Hepatocyte (in vitro differentiated cells): Measurements from ENCODE around the gene VPS18. TPM values are rescaled to one million over a fixed set of nuclear protein-coding genes. Genes with fewer than 3 reads are reported as not detected.
A peak's percentile ranks its signal among the peaks of the same experiment; 100 is the strongest.

ENCODE experiments used
- DNase-seq: peaks from one replicate; pipeline ENCODE4 v3.0.0-alpha.2; 2016; ENCODE audit warnings: low spot score
- H2AFZ ChIP-seq: fragments of 200-600 bp; sonication (generic); 2 replicates; pipeline ENCODE4 v1.6.0; 2016; ENCODE audit warnings: antibody characterized with exemption, mild to moderate bottlenecking
- H3K27ac ChIP-seq: fragments of 200-600 bp; sonication (generic); 2 replicates; pipeline ENCODE4 v1.5.1; 2016; ENCODE audit warnings: mild to moderate bottlenecking
- H3K27me3 ChIP-seq: fragments of 200-600 bp; sonication (generic); 2 replicates; pipeline ENCODE4 v1.6.1; 2016
- H3K36me3 ChIP-seq: fragments of 200-600 bp; sonication (generic); replicated peaks from 2 replicates; pipeline ENCODE4 v1.5.1; 2016; ENCODE audit warnings: low read depth; ENCODE audit not compliant: insufficient read depth
- H3K4me1 ChIP-seq: fragments of 200-600 bp; sonication (generic); 2 replicates; pipeline ENCODE4 v1.5.1; 2016; ENCODE audit warnings: mild to moderate bottlenecking, moderate library complexity; ENCODE audit not compliant: insufficient read depth
- H3K4me2 ChIP-seq: fragments of 200-600 bp; sonication (generic); 2 replicates; pipeline ENCODE4 v1.6.0; 2016
- H3K4me3 ChIP-seq: fragments of 200-600 bp; sonication (generic); 2 replicates; pipeline ENCODE4 v1.5.1; 2016; ENCODE audit warnings: mild to moderate bottlenecking
- H3K79me2 ChIP-seq: fragments of 200-600 bp; sonication (generic); 2 replicates; pipeline ENCODE4 v1.6.0; 2017; ENCODE audit warnings: mild to moderate bottlenecking
- H3K9me2 ChIP-seq: fragments of 200-600 bp; sonication (generic); replicated peaks from 2 replicates; pipeline ENCODE4 v1.6.0; 2017; ENCODE audit warnings: mild to moderate bottlenecking; ENCODE audit not compliant: insufficient read depth
- H3K9me3 ChIP-seq: fragments of 200-600 bp; sonication (generic); 2 replicates; pipeline ENCODE4 v1.5.1; 2016; ENCODE audit warnings: low read depth, mild to moderate bottlenecking
- H4K20me1 ChIP-seq: fragments of 200-600 bp; sonication (generic); 2 replicates; pipeline ENCODE4 v1.6.0; 2016; ENCODE audit warnings: mild to moderate bottlenecking; ENCODE audit not compliant: insufficient read depth, poor library complexity, severe bottlenecking
- EZH2 ChIP-seq: fragments of 200-600 bp; sonication (generic); IDR thresholded peaks from 2 replicates; pipeline ENCODE4 v1.6.1; 2016; ENCODE audit warnings: antibody characterized with exemption, mild to moderate bottlenecking, borderline replicate concordance
- EZH2phosphoT487 ChIP-seq: fragments of 200-600 bp; sonication (generic); IDR thresholded peaks from one replicate; pipeline ENCODE4 v1.6.1; 2018; ENCODE audit warnings: antibody characterized with exemption, mild to moderate bottlenecking, low read depth, moderate library complexity; ENCODE audit not compliant: unreplicated experiment, severe bottlenecking
- WGBS: methylation state at CpG from one replicate; pipeline ENCODE4 v1.1.6; 2016; ENCODE audit warnings: low lambda C conversion rate; ENCODE audit errors: missing lambda C conversion rate; 5-methylcytosine and 5-hydroxymethylcytosine counted together
- polyA plus RNA-seq: library from polyadenylated mRNA; unstranded; fragments of >200 nt; fragmentation: Nextera tagmentation; extraction: Ambion mirVana; gene quantifications from 2 replicates; pipeline ENCODE4 v1.2.1, GENCODE V29; 2016
- total RNA-seq: library from RNA; depleted of rRNA; stranded (reverse); fragments of >200 nt; gene quantifications from 2 replicates; pipeline ENCODE4 v1.2.3, GENCODE V29; 2014
- TF ChIP-seq, protein P1 (sequence below): fragments of 200-600 bp; sonication (generic); IDR thresholded peaks from 2 replicates; pipeline ENCODE4 v1.5.1; 2016; ENCODE audit warnings: antibody characterized with exemption, mild to moderate bottlenecking; ENCODE audit not compliant: poor library complexity

VPS18 gene
- total and polyA plus RNA-seq, 2 experiments from 2014 or later, result 38.3 to 40.3 TPM

DNA sequence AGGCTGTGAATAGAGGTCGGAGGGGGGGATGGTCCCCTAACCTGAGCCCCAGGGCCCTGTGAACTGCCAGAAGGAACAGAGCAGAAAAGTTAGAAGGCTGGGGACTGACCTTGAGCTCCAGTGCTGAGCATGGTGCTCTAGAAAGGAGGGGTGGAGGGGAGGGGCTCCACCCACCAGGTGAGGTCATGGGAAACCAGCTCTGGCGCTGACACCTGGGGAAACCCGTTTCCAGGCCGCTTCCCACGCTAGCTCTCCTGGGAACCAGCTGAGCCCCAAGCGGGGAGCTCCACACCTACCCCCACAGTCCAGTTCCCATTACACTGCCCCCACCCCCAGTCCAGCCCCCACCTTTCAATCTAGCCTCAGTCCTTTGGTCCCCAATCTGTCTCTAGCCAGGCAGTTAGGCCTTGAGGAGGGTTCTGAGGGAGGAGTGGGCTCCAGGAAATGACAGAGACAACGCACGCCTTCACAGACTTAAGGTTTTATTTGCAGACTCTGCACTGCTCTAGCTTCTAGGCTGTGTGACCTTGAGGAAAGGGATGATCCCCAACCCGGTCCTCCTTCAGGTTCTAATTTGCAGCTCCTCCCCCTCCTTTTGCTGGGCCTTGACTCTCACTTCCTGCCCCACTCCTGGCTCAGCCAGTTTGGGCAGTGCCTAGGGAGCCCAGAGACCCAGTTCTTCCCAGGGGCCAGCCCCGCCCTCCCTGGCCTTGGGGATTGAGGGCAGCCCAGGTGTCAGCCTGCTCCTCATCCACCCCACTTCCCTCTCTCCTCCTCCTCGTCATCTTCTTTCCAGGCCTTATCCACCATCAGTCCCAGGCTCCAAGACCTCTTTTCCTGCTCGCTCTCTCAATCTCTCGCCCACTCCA lies 22.3 kb upstream of the VPS18 start:
- Histone ChIP-seq H3K4me1 (no peaks in the 10 kb centered on the region), H2AFZ (no peak overlapping the region), H3K27ac (peak overlapping the region; percentile 88), H3K27me3 (no peaks in the 10 kb centered on the region), H3K36me3 (no peaks in the 10 kb centered on the region), H4K20me1 (no peaks in the 10 kb centered on the region), H3K9me2 (no peaks in the 10 kb centered on the region), H3K79me2 (no peaks in the 10 kb centered on the region), H3K4me2 (no peak overlapping the region), H3K9me3 (no peaks in the 10 kb centered on the region), H3K4me3 (no peak overlapping the region)
- TF ChIP-seq EZH2phosphoT487, result no peak
- no peak for TF ChIP-seq EZH2
- TF ChIP-seq, protein P1, sequence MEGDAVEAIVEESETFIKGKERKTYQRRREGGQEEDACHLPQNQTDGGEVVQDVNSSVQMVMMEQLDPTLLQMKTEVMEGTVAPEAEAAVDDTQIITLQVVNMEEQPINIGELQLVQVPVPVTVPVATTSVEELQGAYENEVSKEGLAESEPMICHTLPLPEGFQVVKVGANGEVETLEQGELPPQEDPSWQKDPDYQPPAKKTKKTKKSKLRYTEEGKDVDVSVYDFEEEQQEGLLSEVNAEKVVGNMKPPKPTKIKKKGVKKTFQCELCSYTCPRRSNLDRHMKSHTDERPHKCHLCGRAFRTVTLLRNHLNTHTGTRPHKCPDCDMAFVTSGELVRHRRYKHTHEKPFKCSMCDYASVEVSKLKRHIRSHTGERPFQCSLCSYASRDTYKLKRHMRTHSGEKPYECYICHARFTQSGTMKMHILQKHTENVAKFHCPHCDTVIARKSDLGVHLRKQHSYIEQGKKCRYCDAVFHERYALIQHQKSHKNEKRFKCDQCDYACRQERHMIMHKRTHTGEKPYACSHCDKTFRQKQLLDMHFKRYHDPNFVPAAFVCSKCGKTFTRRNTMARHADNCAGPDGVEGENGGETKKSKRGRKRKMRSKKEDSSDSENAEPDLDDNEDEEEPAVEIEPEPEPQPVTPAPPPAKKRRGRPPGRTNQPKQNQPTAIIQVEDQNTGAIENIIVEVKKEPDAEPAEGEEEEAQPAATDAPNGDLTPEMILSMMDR, result no peak
- WGBS, result 72% methylated on average over 10 of the region's 13 CpGs
- DNase-seq, result peak; percentile 83

DNA sequence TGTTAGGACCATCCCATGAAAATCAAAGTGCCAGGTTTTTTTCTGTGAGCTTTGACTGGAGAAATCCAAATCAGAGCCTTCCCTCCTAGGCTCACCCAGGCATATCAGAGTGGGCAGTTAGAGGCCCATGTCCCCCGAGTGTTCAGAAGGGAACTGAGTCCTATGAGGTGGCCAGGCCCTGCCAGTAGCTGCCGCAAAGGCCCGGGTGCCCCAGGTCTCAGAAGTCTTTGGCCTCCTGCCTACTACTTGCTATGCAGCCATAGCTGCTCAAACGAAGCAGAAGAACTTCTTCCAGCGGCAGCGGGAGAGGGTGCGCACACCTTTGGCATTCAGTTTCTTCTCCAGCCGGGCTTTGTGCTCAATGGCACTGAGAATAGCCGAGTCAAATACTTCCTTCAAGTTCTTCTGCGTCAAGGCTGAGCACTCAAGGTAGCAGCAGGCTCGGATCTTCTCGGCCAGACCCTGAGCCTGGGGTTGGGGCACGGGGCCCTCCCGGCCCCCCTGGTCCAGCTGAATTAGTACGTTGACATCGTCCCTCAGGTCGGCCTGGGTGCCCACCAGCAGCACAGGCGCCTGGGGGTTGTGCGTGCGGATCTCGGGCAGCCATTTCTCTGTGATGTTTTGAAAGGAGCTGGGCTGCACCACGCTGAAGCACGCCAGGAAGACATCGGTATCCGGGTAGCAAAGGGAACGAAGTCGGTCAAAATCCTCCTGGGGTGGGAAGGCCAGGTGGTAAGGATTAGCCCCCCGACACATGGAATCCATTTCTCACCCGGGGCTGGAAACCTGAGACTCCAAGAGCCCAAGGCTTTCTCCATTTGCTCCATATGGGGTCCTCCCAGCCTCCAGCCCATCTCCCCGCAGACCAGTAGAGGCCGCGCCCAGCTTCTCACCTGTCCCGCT lies 21.2 kb upstream of the VPS18 start:
- H3K27me3 ChIP-seq, result no peaks in the 10 kb centered on the region
- H3K9me3 ChIP-seq, result no peaks in the 10 kb centered on the region
- peak overlapping the region; percentile 88 for H3K27ac ChIP-seq
- no peaks in the 10 kb centered on the region for H3K79me2 ChIP-seq
- H3K9me2 ChIP-seq, result no peaks in the 10 kb centered on the region
- no peaks in the 10 kb centered on the region for H3K36me3 ChIP-seq
- no peak overlapping the region for H3K4me3 ChIP-seq
- no peaks in the 10 kb centered on the region for H4K20me1 ChIP-seq
- TF ChIP-seq EZH2, result no peak
- TF ChIP-seq, protein P1, result no peak
- TF ChIP-seq EZH2phosphoT487, result no peak
- no peak overlapping the region for H2AFZ ChIP-seq
- peak overlapping the region; percentile 99 for H3K4me2 ChIP-seq
- H3K4me1 ChIP-seq, result no peaks in the 10 kb centered on the region
- no peak for DNase-seq
- 68% methylated on average over 33 of the region's 33 CpGs for WGBS

DNA sequence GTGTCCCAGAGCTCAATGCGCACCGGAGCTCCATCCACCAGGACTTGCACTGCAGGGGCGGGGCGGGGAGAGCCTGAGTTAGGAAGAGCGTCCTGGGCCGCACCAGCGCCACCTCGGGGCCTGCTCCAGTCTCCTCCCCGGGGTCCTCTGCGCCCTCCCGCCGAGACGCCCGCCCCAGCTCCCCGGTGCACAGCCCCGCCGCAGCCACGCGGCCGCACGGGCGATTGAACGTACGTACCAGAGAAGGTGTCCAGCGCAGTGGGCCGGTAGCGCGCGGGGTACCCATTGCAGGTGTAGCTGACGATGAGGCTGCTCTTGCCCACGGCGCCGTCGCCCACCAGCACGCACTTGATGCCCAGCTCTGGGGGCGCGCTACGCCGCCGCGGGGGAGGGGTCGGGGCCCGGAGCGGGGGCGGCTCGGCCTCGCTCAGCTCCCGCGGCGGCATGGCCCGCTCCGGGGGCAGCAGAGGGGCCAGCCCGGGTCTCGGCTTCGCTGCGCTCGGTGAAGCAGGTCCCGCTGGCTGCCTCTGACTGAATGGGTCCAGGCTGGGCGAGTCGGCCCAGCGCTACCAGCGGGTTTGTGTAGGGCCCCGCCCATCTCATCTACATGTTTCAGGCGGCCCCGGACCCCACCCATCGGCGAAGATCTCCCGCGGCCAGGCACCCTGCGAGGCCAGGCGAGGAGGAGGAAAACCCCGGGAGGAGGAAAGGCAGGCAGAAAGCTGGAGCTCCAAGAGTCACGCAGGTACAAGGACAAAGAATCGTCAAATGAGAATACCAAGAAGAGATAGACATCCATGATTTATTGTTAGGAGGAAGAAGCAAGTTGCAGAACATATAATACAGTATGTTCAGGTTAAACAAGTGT lies 20.3 kb upstream of the VPS18 start, which contains the start of gene RHOV:
RHOV (minus strand) TSS at position 541 of the 868 bp plus-strand sequence; CDS start at position 446, 95 bp downstream.
- no peak for TF ChIP-seq EZH2
- TF ChIP-seq, protein P1, result peak; percentile 36
- no peaks in the 10 kb centered on the region for H3K79me2 ChIP-seq
- no peaks in the 10 kb centered on the region for H3K9me2 ChIP-seq
- no peaks in the 10 kb centered on the region for H4K20me1 ChIP-seq
- DNase-seq, result peak; percentile 88
- H3K27ac ChIP-seq, result peak within 1 kb of the TSS; percentile 43
- no peaks in the 10 kb centered on the region for H3K36me3 ChIP-seq
- H3K4me3 ChIP-seq, result peak within 1 kb of the TSS; percentile 84
- H3K27me3 ChIP-seq, result no peaks in the 10 kb centered on the region
- peak within 1 kb of the TSS; percentile 99 for H3K4me2 ChIP-seq
- WGBS, result 2% methylated on average over 21 of the region's 74 CpGs
- H3K4me1 ChIP-seq, result no peaks in the 10 kb centered on the region
- peak within 1 kb of the TSS; percentile 77 for H2AFZ ChIP-seq
- H3K9me3 ChIP-seq, result no peaks in the 10 kb centered on the region
